ENCODE data around the gene IFI35. TPM values are rescaled to one million over a fixed set of nuclear protein-coding genes. Genes with fewer than 3 reads are reported as not detected.
"Not testable (repeated sequence)": the region's sequence is repeated elsewhere in the genome, so short reads cannot be mapped to it uniquely, and the experiment has no call there.

The IFI35 gene
- total RNA-seq, 3 donors from 2014 or later, result 39.2 to 58.2 (median 39.3) TPM

- Histone ChIP-seq H3K4me1 (ENCODE audit: low read depth) (no peaks in the 10 kb centered on the region), H3K9me3 (no peaks in the 10 kb centered on the region), H3K36me3 (ENCODE audit: low read depth) (no peaks in the 10 kb centered on the region), H3K4me3 (no peak overlapping the region)
- intact Hi-C loops (cut with DNase I, micrococcal nuclease), result no loop called here
- TF ChIP-seq CTCF (IDR thresholded peaks at IDR 0.05), result no peak
- DNase-seq (no peak), ATAC-seq (no peak)
Observed at GRCh38 chr17:43040655-43041054, 34.1 kb downstream of the IFI35 start.

GRCh38 chr17:43042025-43042628 lies 35.5 kb downstream of the IFI35 start:
- Histone ChIP-seq H3K36me3 (ENCODE audit: low read depth) (no peaks in the 10 kb centered on the region), H3K4me1 (ENCODE audit: low read depth) (no peaks in the 10 kb centered on the region), H3K4me3 (no peak overlapping the region), H3K9me3 (no peaks in the 10 kb centered on the region)
- intact Hi-C loops (cut with DNase I, micrococcal nuclease), result no loop called here
- no peak for DNase-seq
- no peak for TF ChIP-seq CTCF (IDR thresholded peaks at IDR 0.05)
- ATAC-seq, result no peak

GRCh38 chr17:43043307-43043706 lies 36.7 kb downstream of the IFI35 start:
- Histone ChIP-seq H3K9me3 (no peaks in the 10 kb centered on the region), H3K36me3 (ENCODE audit: low read depth) (no peaks in the 10 kb centered on the region), H3K4me3 (no peak overlapping the region), H3K4me1 (ENCODE audit: low read depth) (no peaks in the 10 kb centered on the region)
- TF ChIP-seq CTCF (IDR thresholded peaks at IDR 0.05), result no peak
- no peak for DNase-seq
- ATAC-seq, result no peak
- intact Hi-C loops (cut with DNase I, micrococcal nuclease), result no loop called here

- no peak for TF ChIP-seq CTCF (IDR thresholded peaks at IDR 0.05)
- DNase-seq (no peak), ATAC-seq (no peak)
- no peaks in the 10 kb centered on the region for H3K9me3 ChIP-seq
- no peaks in the 10 kb centered on the region for H3K4me1 ChIP-seq (ENCODE audit: low read depth)
- H3K36me3 ChIP-seq (ENCODE audit: low read depth), result no peaks in the 10 kb centered on the region
- H3K4me3 ChIP-seq, result no peak overlapping the region
- intact Hi-C loops (cut with DNase I, micrococcal nuclease), result no loop called here
Observed at GRCh38 chr17:43044024-43044423, 37.4 kb downstream of the IFI35 start.

GRCh38 chr17:43051969-43052368 lies 45.4 kb downstream of the IFI35 start:
- no peak for TF ChIP-seq CTCF (IDR thresholded peaks at IDR 0.05)
- Histone ChIP-seq H3K9me3 (no peaks in the 10 kb centered on the region), H3K36me3 (ENCODE audit: low read depth) (no peaks in the 10 kb centered on the region), H3K4me3 (no peak overlapping the region), H3K4me1 (ENCODE audit: low read depth) (no peaks in the 10 kb centered on the region)
- intact Hi-C loops (cut with DNase I, micrococcal nuclease), result no loop called here
- DNase-seq (no peak), ATAC-seq (no peak)

GRCh38 chr17:43053008-43053407 lies 46.4 kb downstream of the IFI35 start:
- DNase-seq; H3K4me1 ChIP-seq (ENCODE audit: low read depth); ATAC-seq; H3K9me3 ChIP-seq; H3K4me3 ChIP-seq; intact Hi-C loops (cut with DNase I, micrococcal nuclease); H3K36me3 ChIP-seq (ENCODE audit: low read depth): not testable (repeated sequence)

All from mucosa of descending colon (tissue), 3 donors.